ENCODE data around the gene ZNF488. TPM values are rescaled to one million over a fixed set of nuclear protein-coding genes. Genes with fewer than 3 reads are reported as not detected.
A peak's percentile ranks its signal among the peaks of the same experiment; 100 is the strongest.

ZNF488 gene
- total and polyA plus RNA-seq, 7 donors, result 0.16 to 0.82 (median 0.65) TPM; not detected in 3

DNA sequence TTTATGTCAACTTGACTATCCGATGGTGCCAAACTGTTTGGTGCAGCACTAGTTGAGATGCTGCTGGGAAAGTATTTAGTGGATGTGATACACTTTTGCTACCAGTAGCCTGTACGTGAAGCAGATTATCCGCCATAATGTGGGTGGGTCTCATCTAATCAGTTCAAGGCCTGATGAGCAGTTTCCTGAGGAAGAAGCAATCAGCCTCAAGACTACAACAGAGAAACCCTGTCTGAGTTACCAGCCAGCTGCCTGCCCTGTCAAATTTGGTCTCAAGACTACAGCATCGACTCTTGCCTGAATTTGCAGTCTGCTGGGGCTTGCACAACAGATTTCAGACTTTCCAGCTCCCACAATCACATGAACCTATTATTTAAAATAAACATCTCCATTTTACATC is 46.8 kb downstream of the ZNF488 start:
- TF ChIP-seq, protein P1, sequence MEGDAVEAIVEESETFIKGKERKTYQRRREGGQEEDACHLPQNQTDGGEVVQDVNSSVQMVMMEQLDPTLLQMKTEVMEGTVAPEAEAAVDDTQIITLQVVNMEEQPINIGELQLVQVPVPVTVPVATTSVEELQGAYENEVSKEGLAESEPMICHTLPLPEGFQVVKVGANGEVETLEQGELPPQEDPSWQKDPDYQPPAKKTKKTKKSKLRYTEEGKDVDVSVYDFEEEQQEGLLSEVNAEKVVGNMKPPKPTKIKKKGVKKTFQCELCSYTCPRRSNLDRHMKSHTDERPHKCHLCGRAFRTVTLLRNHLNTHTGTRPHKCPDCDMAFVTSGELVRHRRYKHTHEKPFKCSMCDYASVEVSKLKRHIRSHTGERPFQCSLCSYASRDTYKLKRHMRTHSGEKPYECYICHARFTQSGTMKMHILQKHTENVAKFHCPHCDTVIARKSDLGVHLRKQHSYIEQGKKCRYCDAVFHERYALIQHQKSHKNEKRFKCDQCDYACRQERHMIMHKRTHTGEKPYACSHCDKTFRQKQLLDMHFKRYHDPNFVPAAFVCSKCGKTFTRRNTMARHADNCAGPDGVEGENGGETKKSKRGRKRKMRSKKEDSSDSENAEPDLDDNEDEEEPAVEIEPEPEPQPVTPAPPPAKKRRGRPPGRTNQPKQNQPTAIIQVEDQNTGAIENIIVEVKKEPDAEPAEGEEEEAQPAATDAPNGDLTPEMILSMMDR (IDR thresholded peaks at IDR 0.05), result no peak
- no peak for TF ChIP-seq POLR2AphosphoS5 (IDR thresholded peaks at IDR 0.05)
- TF ChIP-seq POLR2A (IDR thresholded peaks at IDR 0.05), result no peak
- no peak for TF ChIP-seq EP300 (IDR thresholded peaks at IDR 0.05)
- H3K9me3 ChIP-seq, result no peaks in the 10 kb centered on the region
- intact Hi-C loops (cut with DNase I), result no loop called here
- peaks cover 0 to 7% (median 0%) of the 10 kb centered on the region in 3 donors for H3K27me3 ChIP-seq
- H3K36me3 ChIP-seq, result no peaks in the 10 kb centered on the region
- WGBS, 2 donors, result 80 to 89% methylated on average over 4 of the region's 4 CpGs
- H3K27ac ChIP-seq, result no peak overlapping the region
- peaks cover 0 to 6% (median 2%) of the 10 kb centered on the region in 4 donors for H3K4me1 ChIP-seq
- DNase-seq, result no peak
- no peak overlapping the region for H3K4me3 ChIP-seq

DNA sequence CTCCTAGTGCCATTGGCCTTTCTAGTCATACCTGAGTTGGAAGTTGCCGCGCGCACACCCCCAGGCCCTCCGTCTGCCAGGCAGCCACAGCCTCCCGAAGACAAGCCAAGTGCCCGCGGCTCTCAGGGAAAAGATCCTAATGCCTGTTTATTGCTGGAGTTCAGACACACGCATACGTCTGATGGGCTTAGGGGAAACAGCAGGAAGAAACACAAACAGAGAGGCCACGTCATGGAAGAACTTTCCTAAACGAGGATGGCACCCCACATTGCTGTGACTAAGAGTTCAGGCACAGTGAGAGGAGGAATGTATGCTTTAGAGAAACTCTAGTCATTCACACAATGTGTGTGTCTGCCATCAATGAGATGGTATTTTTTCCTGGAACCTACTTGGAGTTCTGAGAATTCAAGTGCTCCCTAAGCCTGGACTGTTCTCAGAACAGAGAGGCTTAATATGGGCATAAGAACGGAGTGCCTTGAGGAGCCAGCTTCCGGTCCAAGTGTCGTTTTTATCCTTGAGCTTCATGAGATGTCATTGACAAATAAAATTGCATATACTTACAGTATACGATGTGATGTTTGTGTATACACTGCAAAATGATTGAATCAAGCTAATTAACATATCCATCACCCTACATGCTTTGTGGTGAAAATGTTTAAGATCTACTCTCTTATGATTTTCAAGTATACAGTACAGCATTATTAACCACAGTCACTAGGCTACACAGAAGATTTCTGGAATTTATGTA is 47.5 kb downstream of the ZNF488 start:
- Histone ChIP-seq H3K27ac (no peak overlapping the region), H3K4me1 (peaks cover 0 to 6% (median 2%) of the 10 kb centered on the region in 4 donors), H3K36me3 (no peaks in the 10 kb centered on the region), H3K4me3 (no peak overlapping the region), H3K27me3 (peaks cover 0 to 7% (median 0%) of the 10 kb centered on the region in 3 donors), H3K9me3 (no peaks in the 10 kb centered on the region)
- intact Hi-C loops (cut with DNase I), result no loop called here
- 82 to 85% methylated on average over 15 of the region's 15 CpGs for WGBS, 2 donors
- no peak for DNase-seq
- TF ChIP-seq EP300 (IDR thresholded peaks at IDR 0.05) (no peak), POLR2A (IDR thresholded peaks at IDR 0.05) (no peak), POLR2AphosphoS5 (IDR thresholded peaks at IDR 0.05) (no peak)
- TF ChIP-seq, protein P1 (IDR thresholded peaks at IDR 0.05), result no peak

DNA sequence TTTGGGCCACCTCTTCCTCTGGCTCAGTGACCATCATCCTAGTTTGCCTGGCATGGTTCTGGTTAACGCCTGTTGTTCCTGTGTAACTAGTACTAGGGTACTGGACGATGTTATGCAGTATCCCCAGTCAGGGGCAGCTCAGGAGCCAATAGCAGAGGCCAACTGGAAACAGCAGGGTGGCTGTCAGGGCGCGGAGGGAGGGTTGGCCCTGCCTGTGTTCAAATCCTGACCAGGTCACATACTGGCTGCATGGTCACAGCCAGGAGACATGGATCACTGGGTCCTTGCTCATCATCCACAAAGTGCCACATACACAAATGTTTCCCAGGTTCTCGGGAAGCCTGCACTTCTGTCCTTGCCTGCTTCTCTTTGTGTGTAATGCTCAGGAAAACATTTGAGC is 48.2 kb downstream of the ZNF488 start:
- DNase-seq, result peak; percentile 30
- intact Hi-C loops (cut with DNase I), result no loop called here
- Histone ChIP-seq H3K27ac (no peak overlapping the region), H3K27me3 (peaks cover 0 to 1% (median 0%) of the 10 kb centered on the region in 3 donors), H3K4me3 (no peak overlapping the region), H3K36me3 (no peaks in the 10 kb centered on the region), H3K4me1 (peaks cover 0 to 6% (median 2%) of the 10 kb centered on the region in 4 donors), H3K9me3 (no peaks in the 10 kb centered on the region)
- WGBS, 2 donors, result 86 to 93% methylated on average over 5 of the region's 5 CpGs
- no peak for TF ChIP-seq EP300 (IDR thresholded peaks at IDR 0.05)
- TF ChIP-seq POLR2AphosphoS5 (IDR thresholded peaks at IDR 0.05), result no peak

DNA sequence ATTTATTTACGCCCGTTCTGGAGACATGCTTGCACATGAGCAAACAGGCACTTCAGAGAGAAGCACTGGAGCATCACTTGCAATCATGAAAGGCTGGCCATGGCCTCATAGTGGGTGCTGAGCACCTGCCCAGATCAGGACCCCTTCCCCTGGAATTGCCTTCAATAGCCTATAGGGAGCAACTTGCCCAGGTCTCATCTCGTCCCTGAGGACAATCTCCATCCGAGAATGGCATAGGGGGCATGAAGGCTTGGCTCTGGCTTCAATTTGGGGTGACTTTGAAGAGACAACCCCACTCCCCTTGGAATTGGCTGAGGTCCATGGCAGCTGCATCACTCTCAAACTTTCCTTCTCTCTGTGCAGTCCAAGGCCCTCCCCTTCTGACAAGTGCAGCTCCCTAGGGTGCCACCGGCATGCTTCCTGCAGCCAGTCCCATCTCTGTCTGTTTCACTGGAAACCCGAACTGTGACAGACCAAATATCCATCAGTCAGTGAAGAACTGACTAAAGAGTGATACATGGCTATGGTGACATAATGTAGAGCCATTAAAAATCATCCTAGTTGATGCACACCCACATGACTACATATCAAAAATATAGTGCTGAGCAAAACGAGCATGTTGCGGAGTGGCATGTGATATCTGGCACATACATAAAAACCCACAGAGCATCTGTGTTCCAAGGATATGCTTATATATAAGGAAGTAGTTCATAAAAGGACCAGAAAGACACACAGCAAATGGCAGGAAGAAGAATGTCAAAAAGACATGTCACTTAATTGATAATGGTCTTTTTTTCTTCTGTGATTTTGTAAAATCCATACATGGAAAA is 49.4 kb downstream of the ZNF488 start:
- Histone ChIP-seq H3K27ac (no peak overlapping the region), H3K4me1 (peaks cover 0 to 6% (median 2%) of the 10 kb centered on the region in 4 donors), H3K36me3 (no peaks in the 10 kb centered on the region), H3K4me3 (no peak overlapping the region), H3K9me3 (no peaks in the 10 kb centered on the region), H3K27me3 (no peaks in the 10 kb centered on the region)
- TF ChIP-seq POLR2A (IDR thresholded peaks at IDR 0.05) (no peak), POLR2AphosphoS5 (IDR thresholded peaks at IDR 0.05) (no peak), EP300 (IDR thresholded peaks at IDR 0.05) (no peak)
- TF ChIP-seq, protein P1 (IDR thresholded peaks at IDR 0.05), result no peak
- peak; percentile 20 for DNase-seq
- 87 to 89% methylated on average over 8 of the region's 8 CpGs for whole genome bisulfite sequencing, 2 donors
- intact Hi-C loops (cut with DNase I), result no loop called here

DNA sequence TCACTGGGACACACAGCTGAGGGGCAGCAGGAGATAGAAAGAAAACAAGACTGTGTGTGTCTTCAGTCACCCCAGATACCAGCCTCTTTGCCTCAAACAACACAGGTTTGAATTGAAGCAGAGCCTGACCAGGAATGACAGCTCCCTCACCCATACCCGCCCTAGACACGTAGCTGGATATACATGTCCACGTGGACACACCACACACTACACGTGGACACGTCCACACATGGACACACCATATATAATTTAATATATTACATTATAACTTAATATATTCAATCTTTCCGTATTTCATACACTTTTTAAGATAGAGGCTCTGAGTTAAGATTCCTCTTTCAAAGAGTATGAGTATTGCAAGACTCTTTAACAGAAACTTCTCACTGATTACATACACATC is 50.6 kb downstream of the ZNF488 start:
- no peak overlapping the region for H3K27ac ChIP-seq
- peaks cover 0 to 6% (median 2%) of the 10 kb centered on the region in 4 donors for H3K4me1 ChIP-seq
- no peak overlapping the region for H3K4me3 ChIP-seq
- H3K9me3 ChIP-seq, result no peaks in the 10 kb centered on the region
- DNase-seq, result no peak
- H3K27me3 ChIP-seq, result no peaks in the 10 kb centered on the region
- H3K36me3 ChIP-seq, result no peaks in the 10 kb centered on the region
- intact Hi-C loops (cut with DNase I), result no loop called here
- 92 to 94% methylated on average over 6 of the region's 6 CpGs for WGBS, 2 donors
- TF ChIP-seq EP300 (IDR thresholded peaks at IDR 0.05) (no peak), POLR2AphosphoS5 (IDR thresholded peaks at IDR 0.05) (no peak), POLR2A (IDR thresholded peaks at IDR 0.05) (no peak)
- TF ChIP-seq, protein P1 (IDR thresholded peaks at IDR 0.05), result no peak
